ENCODE data around the gene MZT2A.
A peak's percentile ranks its signal among the peaks of the same experiment; 100 is the strongest.
"Not testable (repeated sequence)": the region's sequence is repeated elsewhere in the genome, so short reads cannot be mapped to it uniquely, and the experiment has no call there.

The MZT2A gene

DNA sequence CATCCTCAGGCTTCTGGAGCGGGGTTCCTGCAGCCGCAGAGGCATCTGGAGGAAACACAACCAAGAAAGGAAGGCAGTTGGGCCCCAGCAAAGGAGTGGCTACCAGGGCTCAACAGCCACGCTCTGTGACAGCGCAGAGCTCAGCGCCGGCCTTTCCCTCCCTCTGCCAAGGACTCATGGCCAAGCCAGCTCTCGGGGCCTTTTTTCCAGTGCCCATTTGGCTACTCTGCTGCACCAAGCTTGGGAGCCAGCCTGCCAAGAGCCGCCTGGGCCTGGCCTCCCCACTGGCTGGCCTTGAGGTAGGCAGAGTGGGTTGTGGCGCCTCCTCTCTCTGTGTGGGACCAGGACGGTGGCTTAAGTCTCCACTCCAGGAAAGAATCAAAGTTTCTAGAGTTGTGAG, 28.3 kb upstream of the MZT2A start:
- no peak for DNase-seq (ENCODE audit: low read depth)

DNA sequence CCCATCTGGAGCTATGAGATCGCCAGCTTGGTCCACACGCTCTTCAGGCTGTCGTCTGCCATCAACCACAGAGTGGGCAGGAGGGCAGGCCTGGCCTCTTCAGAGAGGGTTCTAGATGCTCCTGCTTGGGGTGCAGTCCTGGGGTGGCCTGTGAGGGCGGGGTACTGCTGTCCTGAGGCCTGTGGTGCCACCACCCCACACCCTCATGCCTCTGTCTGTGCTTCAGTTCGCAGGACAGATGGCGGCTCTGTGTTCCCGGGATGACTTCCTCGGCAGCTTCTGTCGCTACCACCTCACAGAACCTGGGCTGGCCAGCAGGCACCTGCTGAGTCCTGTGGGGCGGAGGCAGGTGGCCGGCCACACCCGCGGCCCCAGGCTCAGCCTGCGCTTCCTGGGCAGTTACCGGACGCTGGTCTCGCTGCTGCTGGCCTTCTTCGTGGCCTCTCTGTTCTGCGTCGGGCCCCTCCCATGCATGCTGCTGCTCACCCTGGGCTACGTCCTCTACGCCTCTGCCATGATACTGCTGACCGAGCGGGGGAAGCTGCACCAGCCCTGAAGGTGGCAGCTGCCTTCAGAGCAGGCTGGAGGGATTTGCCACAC, 27.8 kb upstream of the MZT2A start:
- DNase-seq (ENCODE audit: low read depth), result not testable (repeated sequence)

DNA sequence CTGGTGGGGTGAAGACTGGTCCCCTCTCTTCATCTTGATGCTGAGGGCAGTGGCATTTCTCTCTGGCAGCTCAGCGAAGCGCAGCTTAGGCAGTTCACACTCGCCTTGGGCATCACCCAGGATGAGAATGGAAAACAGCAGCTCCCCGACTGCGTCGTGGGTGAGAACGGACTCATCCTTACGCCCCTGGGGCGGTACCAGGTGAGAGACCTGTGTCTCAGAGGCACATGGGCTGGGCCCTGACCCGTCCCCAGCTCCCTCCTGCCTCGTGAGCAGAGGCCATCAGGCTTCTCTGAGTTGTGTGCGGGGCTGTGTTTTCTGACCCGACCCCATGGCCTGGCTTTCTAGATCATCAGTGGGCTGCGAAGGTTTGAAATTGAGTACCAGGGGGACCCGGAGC, 27.3 kb upstream of the MZT2A start:
- no peak for DNase-seq (ENCODE audit: low read depth)

DNA sequence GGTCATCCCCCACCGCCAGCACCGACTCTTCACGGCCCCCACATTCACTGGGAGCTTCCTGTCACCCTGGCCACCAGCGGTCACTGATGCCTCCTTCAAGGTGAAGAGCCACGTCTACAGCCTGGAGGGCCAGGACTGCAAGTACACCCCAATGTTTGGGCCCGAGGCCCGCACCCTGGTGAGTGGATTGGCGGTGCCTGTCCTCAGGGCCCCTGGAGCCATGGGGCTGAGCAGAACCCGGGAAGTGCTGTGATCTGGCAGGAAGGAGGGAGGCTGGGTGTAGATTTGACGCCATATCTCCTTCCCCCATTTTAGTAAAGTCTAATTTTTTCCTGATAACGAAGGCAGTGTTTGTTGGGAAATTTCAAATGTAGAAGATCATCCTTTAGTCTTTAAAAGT, 26.3 kb upstream of the MZT2A start:
- DNase-seq (ENCODE audit: low read depth), result not testable (repeated sequence)

DNA sequence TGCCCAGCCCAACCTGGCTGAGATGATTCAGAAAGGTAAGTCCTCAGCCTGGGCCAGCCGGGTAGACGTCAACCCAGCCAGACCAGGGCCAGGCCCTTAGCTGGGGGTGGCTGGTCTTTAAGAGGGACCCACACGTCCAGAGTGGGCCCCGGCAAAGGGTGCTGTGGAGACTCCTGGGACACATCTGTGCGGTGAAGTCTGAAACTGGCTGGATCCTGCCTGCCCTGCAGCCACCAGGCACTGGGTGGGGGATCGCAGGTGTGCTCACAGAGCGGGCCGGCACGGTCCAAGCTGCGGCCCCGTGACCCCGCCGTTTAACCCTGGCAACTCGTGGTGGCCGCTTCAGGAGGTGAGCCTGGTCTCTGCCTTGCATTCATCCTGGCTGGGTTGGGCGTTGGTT, 25.7 kb upstream of the MZT2A start:
- not testable (repeated sequence) for DNase-seq (ENCODE audit: low read depth)

DNA sequence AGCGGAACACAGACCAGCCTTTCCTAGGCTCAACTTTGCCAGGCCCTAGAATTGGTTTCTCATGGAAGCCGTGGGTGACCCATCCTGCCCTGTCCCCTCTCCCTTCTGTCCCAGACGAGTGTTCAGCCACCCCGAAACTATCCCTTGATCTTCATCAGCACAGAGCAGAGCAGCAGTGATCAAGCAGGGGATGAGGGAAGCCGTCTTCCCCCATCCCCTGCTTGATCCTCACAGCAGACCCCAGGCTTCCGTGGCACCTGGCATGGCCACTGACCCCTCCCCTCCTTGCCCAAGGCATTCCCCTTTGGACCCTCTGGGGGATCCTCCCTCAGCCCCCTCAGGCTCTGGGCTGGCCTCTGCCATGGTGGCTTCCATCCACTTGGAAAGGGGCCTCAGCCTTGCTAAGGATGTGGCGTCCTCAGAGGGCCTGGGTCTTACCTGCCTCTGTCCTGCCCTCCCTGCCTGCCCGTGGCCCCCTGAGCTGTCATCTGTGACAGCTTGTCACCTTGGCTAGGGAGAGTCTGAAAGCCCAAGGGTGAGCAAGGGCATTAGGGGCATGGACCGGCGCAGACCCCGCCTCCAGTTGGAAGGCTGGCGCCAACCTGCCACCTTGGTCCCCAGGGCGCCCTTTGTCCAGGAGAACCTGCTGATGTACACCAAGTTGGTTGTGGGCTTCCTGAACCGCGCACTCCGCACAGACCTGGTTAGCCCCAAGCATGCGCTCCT, 25.1 kb upstream of the MZT2A start:
- DNase-seq (ENCODE audit: low read depth), result no peak

DNA sequence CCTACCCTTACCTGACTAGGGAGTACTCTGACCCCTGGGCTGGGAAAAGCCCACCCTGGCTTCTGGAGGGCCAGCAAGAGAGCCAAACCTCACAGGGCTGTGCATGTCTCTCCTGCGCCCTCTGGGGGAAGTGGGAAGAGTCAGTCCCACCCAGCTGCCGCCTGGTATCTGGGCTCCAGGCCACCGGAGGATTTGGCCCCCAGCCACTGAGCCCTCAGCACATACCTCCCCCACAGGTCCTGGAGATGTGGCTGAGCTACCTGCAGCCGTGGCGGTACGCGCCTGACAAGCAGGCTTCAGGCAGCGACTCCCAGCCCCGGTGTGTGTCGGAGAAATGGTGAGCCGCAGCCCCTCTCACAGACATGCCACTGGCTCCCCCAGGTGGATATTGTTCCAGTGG, 24.4 kb upstream of the MZT2A start:
- peak; percentile 19 for DNase-seq (ENCODE audit: low read depth)

DNA sequence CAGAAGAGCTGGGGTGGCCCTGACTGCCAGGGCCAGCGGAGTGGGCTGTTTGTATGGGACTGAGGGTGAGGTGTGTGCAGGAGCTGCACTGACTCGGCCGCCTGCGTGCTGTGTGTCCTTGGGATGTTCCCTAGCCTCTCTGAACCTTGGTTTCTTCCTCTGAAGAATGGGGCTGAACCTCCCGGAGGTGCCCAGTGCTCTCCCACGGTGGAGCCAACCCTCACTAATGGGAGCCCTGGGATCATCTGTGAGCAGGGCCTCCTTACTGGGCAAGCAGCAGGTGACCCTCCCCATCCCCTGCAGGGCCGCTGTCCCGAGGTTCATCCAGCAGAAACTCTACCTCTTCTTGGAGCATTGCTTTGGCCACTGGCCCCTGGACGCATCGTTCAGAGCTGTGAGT, 23.8 kb upstream of the MZT2A start:
- no peak for DNase-seq (ENCODE audit: low read depth)

DNA sequence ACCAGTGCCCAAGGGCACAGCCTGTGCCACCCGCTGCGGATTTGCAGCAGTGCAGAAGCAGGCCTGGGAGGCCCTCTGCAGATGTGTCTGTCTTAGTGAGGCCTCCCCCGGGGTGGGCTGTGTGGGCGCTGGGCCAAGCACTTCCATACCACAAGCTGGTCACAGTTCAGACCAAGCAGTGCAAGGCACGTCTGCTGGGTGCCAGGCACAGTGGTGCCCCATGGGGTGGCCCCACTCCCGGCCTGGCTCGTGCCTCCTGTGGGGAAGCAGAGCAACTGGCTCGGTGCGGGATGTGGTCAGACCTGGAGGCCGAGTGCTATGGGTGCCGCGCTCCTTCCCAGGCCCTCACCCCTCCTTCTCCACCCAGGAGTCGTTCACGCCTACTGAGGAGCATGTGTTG, 23.0 kb upstream of the MZT2A start:
- DNase-seq (ENCODE audit: low read depth), result not testable (repeated sequence)

DNA sequence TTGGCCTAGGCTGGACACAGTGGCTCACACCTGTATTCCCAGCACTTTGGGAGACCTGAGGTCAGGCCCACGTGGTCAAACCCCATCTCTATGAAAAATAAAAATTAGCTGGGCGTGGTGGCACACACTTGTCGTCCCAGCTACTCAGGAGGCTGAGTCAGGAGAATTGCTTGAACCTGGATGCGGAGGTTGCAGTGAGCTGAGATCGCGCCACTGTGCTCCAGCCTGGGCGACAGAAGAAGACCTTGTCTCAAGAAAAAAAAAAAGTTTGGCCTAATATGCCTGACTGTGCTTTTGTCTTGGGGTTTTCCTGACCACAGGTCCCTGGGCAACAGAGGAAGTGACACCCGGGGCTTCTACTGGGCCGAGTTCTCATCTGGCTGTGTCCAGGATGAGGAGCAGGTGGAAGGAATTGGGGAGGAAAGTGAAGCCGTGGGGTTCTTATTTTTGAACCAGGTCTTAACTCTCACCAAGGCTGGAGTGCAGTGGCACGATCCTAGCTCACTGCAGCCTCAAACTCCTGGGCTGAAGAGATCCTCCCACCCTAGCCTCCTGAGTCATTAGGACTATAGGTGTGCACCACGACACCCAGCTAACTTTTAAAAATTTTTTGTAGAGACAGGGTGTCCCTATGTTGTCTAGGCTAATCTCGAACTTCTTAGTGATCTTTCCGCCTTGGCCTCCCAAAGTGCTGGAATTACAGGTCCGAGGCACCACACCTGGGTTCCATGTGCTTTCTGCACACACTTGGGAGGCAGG, 22.4 kb upstream of the MZT2A start:
- DNase-seq (ENCODE audit: low read depth), result not testable (repeated sequence)

DNA sequence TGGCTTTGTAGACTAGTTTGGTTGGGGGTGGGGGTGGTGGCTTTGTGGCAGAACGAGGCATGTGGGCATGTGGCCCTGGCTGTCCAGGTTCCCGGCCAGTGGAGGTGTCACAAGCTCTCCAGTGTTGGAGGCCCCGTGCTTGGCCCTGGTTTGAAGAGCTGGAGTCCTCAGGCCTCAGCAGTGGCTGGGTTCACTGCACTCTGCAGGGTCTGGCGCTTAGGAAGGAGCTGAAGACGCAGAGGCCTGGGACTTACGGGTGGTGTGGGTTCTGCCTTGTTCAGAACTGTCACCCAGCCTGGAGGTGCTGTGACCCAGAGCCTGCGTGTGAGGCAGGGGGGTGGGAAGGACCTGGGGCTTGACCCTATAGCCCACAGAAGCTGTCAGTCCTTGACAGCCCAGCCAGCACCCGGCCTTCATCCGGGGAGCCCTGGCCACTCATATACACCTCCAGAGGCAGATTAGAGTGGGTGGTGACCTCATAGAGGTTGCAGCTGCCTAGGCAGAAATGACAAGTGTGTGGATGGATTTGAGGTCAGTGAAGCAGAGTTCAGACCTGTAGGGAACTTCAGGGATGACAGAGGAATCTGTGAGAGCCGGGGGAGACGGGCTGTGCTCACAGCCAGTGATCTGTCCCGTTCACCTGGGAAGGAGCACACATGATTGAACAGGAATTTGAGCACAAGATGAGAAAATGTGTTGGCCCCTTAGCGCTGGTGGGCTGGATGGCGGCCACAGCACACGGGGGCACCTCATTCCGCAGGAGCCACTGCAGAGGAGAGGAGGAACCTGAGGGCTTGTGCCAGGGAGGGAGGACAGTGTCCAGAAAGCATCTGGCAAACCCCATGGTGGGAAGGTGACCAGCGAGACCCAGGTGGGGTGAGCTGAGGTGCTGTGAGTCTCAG, 20.0 kb upstream of the MZT2A start:
- DNase-seq (ENCODE audit: low read depth), result peak; percentile 33

DNA sequence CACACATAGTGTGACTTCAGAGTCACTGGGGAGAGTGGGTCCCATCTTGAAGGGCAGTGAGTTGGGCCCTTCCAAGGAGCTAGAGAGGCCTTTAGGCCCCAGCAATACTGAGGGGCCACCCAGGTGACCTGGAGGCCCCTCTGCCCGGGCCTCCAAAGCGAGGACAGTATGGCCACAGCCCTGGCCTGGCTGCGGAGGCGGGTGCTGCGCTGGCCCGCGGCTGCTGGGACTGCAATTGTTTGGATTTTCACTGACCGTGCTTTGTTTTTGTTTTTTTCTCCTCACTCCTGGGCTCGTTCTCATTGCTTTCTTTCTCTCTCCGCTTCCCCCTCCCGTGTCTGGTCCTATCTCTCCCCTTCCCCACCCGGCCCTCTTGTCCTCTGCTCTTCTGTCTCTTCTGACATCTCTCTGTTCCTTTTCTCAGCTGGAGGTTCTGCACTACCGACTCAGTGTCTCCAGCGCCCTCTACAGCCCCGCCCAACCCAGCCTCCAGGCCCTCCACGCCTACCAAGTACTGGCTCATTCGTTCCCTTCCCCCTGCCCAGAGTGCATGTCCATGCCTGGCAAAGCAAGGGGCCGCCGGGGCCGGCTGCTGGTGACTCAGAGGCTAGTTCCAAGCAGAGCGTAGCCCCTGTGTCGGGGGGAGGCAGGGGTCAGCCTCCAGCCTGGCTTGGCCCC, 19.2 kb upstream of the MZT2A start:
- DNase-seq (ENCODE audit: low read depth), result peak; percentile 86

DNA sequence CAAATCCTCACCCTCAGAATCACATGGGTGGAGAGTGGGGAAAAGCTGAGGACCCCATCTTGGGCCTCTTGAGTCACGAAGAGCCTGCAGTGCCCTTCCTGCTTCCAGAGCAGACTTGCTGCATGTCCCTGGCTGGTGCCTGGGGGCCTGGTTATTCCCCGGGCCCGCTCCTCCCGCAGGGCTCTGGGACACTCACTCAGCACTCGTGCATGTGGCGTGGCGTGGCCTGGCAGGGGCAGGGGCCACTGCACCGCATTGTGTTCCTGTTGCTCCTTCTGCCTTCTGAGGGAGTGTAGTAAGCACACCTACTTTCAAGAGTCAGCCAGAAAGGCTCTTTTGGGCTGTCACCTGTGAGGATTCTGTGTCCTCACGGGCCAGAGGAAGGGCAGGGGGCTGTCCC, 17.4 kb upstream of the MZT2A start:
- DNase-seq (ENCODE audit: low read depth), result no peak

DNA sequence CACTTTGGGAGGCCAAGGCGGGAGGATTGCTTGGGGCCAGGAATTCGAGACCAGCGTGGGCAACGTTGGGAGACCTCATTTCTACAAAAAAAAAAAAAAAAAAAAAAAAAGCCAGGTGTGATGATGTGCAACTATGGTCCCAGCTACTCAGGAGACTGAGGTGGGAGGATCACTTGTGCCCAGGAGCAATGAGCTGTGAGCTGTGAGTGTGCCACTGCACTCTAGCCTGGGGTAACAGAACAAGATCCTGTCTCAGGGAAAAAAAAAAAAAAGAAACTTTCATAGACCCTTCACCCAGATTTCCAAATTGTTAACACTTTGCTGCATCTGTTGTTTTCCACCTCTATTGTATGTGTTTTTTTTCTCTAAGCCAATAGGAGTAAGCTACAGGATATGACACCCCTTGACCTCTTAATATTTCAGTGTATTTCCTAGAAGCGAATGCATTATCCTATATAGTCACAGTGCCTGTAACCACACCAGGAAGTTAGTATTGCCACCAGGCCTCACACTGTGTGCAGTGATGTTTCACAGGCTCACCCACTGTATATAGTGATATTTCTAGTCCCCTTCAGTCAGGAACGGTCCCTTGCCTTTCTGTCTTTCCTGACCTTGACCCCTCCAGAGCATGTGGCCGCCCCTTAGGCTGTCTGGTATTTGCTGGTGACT, 12.0 kb upstream of the MZT2A start:
- not testable (repeated sequence) for DNase-seq (ENCODE audit: low read depth)

DNA sequence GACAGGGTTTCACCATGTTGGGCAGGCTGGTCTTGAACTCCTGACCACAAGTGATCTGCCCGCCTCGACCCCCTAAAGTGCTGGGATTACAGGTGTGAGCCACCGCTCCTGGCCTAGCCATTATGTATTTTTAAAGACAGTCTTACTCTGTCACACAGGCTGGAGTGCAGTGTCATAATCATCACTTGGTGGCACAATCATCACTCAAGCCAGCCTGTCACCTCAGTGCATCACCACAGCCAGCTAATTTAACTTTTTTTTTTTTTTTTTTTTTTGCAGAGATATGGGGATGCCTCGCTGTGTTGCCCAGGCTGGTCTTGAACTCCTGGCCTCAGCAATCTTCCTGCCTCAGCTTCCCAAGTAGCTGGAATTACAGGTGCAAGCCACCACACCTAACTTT, 11.4 kb upstream of the MZT2A start:
- not testable (repeated sequence) for DNase-seq (ENCODE audit: low read depth)

DNA sequence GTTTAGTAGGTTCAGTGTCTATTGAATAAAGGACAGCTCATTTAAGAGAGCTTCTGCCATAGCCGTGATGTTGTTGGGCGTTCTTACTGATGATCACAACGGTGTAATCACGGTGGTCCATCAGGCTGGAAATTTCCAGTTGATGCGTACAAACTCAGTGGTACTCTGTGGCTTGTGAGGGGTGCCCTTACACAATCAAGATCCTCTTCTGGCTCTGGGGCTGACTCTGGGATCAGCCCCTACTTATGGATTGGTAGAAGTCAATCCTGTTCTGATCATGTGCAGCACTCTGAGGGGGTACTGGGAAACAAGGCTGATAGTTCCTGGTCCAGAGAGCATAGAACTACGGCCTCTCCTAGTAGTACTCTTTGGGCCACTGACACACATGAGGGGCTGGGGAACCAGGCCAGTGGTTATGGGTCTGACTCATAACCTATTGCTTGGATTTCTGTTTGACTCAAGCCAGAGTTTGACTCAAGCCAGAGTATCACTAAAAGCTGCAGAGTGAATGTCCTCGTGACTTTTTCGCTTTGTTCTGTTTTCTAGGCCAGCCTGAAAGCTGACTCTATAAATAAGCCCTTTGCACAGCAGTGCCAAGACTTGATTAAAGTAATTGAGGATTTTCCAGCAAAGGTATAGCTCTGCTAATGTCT, 6.2 kb upstream of the MZT2A start:
- peak; percentile 64 for DNase-seq (ENCODE audit: low read depth)

DNA sequence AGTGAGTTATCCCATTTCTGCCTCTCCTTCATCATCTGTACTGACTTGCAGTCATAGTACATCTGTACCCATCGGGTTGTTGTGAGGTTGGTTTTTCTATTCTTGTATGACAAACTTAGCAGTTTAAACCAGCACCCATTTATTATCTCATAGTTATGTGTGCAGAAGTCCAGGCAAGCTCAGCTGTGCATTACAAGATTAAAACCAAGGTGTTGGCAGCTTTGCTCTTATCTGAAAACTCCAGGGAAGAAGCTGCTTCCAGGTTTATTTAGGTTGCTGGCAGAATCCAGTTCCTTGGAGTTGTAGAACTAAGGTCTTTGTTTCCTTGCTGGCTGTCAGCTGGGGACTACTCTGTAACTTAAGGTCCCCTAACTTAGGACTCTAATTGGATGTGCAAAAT, 3.3 kb upstream of the MZT2A start:
- not testable (repeated sequence) for DNase-seq (ENCODE audit: low read depth)

DNA sequence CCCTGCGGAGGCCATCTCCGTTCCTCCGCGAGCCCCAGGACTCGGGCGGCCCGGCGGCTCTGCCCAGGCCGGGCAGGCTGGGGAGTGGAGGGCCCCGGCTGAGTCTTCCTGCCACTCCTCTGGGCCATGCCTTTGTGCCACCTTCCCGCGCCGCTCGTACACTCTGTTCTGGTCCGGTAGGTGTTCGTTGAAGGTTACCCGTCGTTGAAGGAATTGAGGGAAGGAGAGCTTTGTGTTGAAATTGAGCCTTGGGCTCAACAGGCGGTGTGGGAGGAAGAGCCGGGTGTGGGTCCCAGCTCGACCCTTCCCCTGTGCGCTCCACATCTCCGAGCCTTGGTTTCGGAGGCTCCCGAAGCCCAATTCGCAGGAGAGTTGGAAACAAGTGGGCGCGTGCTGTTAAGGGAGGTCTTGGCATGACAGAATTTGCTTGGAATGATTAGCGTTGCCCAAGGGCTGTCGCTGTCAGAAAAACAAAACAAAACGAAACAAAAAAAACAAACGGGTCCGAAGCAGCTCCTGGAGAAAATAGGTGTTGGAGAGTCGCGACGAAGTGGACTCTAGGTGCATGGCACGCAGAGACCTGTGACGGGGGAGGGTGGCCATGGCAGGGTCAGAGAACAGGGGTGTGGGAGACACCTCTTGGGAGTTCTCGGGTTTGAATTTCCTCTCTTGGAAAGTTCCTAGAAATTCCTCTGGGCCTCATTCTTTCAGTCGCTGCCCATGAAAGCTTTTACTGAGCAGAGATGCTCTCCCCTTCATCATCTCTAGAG, 1.2 kb upstream of the MZT2A start:
- DNase-seq (ENCODE audit: low read depth), result no peak

DNA sequence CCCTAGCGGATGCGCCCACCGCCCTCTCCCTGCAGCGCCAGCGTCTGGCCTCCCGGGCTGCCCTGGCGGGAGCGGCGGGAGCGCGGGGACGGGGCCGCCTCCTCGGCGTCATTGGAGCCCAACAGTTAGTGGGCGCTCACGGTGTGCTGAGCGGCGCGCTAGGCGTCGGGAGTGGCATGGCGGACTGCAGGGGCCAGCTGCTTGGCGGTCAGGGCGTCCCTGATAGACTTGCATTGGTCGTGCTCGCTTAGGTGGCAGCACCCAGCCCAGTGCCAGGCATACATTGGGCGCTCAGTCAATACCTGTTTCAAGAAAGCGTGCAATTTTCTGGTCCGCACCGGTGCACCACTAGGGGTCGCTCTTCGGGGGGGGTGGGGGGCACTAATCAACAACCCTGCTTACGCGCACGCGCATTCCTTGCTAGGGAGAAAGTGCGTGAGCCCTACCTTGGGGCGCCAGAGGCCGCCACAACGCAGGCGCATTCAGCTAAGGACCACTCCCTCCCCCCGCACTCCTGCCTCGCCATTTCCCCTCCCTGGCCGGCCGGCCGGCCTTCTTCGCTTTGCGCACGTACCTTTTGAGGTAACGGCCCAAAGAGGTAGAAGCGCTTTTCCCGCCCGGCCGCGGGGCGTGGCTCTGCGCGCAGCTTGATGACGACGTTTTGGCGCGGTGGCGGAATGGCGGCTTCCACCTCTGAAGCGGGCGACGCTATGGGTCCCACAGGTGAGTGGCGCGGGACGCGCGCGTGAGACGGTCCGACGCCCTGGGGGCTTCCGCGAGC, 411 bp upstream of the MZT2A start:
- peak; percentile 88 for DNase-seq (ENCODE audit: low read depth)
